HG03460 (cell line): ENCODE results near the gene PMVK.
A peak's percentile ranks its signal among the peaks of the same experiment; 100 is the strongest.
"Not testable (repeated sequence)": the region's sequence is repeated elsewhere in the genome, so short reads cannot be mapped to it uniquely, and the experiment has no call there.

Source experiments
- ATAC-seq: cut with Tn5 transposase; IDR thresholded peaks from one replicate; pipeline ENCODE4 v1.9.1; 2021; ENCODE audit not compliant: unreplicated experiment

The PMVK gene

DNA sequence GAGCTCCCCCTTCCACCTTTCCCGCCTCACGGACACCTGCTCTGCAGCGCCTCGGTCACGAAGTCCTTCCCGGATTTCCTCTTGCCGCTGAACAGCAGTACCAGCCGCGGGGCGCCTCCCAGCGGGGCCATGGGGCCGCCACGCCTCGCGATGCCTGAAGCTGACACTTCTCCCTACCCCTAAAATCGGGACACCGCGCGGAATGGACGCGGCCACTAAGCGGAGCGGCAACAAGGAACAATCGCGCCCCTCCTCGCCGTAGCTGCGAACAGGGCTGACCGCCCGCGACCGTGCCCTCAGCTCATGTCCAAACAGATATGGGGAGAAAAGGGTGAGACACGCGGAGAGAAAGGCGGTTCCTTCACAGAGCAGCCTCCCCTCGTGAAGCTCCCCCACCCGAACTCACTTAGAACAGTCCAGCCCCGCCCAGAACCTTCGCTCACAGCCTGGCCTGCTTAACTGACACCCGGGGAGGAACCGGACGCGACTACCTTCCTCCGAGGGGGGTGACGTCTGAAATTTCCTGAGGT lies at the start of gene PMVK:
Gene PMVK (minus strand): TSS at position 165 of the 530 bp plus-strand sequence. CDS start 34 bp downstream, at position 131.
- ATAC-seq: peak; percentile 72

DNA sequence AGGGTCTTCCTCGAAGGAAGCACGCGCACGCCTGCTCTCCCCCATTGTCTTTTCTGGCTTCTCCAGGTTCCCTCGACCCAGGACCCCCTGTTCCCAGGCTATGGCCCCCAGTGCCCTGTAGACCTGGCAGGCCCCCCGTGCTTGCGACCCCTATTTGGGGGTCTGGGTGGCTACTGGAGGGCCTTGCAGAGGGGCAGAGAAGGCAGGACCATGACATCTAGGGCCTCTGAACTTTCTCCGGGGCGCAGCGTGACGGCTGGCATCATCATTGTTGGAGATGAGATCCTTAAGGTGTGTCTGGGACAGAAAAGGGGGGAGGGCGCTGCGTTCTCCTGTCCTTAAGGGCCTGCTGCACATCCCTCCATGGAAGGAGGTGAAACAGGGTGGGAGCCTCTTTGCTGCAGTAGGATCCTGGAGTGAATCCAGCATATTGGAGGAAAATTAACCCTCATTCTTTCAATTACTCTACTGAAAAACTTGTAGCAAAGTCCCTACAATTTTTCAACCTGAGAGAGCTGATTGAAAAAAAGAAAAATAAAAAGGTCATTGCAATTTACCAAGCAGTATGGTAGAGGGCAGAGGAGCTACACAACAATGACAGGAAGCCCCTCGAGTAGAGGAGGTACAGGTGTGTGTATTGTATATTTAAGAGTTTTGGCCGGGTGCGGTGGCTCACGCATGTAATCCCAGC lies 47.4 kb upstream of the PMVK start:
- ATAC-seq: no peak

DNA sequence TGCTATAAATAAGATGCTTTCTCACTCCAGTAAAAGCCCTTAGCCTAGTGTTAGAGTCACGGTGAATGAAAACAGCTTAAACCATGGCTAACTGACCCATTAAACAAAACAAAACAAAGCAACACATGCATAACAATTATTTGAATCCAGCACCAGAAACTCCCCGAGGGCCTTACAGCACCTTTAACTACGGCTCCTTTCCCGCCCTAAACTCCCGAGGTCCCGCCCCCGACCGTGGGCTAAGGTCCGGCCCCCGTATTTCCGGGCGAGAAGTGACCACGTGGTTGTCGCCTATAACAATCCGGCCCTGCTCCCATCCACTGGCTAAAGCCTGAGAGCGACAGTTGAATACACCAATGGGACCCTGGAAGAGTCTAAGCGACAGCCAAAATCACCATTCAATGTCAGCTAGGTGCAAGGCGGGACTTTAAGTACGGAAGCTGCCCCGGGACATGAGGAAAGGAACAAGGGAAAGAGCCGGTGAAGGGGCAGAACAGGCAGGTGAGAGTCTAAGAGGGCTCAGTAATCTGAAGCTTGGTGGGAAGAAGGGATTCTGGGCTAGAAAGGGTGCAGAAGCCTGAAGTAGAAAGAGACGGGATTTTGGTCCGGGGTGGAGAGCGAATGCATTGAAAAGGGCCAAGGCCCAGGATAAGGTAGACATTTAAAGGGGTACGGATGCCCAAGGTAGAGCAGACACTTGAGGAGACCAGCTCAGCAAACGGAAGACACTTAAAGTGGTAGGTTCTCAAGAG lies 46.6 kb upstream of the PMVK start, which contains the start of gene FLAD1:
Gene FLAD1 (plus strand): TSS at position 448 of the 752 bp plus-strand sequence. CDS start 351 bp downstream, outside the sequence.
- ATAC-seq: peak; percentile 99

DNA sequence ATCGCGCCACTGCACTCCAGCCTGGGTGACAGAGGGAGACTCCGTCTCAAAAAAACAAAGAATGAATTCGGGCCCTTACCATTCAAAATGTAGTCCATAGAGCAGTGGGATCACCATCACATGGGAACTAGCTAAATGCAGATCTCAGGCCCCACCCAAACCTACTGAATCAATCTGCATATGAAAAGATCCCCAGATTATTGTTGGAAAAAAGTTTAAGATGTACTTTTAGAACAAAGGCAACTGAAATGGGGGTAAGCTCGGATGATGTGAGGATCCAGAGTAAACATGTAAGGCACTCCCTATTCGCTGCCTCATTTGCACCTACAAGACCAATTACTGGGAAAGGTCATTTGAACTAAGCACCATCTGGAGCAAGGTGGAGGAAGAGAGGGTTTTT lies 45.8 kb upstream of the PMVK start:
- ATAC-seq: no peak

DNA sequence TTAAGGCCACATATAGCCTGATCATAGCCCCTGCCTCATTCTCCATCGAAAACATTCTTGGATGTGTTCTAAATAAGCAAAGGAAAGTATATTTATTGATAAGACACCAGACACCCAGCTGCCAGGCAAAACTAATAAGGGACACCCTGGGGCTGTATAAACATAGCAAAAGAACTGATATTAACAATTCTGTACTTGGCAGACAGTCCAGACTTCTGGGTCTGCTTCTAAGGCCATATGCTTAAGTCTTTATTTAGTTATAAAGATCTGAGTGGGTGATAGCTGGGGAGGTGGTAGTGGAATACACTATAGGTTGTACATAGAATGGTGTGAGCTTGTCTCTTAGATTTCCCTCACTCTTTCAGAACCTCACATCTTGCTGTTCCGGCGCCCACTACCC lies 41.8 kb upstream of the PMVK start:
- no peak for ATAC-seq

DNA sequence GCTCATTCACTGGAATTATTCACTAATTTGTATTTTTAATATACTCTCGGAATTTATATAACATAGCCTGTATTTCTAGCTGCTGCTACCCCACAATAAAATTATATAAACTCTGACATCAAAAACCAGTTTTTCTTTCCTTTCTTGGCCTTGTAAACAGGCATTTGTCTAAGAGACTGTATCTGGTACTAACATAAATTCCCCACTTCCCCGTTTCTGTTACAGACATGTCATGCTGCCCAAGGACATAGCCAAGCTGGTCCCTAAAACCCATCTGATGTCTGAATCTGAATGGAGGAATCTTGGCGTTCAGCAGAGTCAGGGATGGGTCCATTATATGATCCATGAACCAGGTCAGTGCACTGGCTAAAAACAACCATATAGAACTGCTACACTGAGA lies 41.2 kb upstream of the PMVK start:
- not testable (repeated sequence) for ATAC-seq

DNA sequence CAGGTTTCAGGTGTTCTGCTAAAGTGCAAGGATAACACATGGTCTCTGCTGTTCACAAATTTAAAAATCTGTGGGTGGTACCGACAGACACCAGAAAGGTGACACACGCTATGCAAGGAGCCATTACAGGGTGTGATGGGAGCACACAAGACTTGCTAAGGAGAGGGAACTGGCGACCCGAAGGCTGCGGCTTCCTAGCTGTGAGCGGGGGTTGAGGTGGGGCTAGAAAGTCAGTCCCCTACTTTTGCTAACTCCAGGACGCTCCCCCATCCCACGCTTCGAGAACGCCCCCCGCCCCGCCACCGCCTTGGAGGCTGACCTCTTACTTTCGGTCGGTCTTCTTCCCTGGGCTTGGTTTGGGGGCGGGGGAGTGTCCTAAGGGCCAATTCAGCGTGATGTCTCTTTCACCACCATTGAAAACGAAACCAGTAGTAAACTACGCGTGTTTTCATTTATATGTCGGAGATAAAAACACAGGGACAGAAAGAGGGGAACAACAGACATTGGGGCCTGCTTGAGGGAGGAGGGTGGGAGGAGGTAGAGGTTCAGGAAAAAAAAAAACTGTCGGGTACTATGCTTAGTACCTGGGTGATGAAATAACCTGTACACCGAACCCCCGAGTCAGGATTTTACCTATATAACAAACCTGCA lies 39.0 kb upstream of the PMVK start:
- ATAC-seq: no peak

DNA sequence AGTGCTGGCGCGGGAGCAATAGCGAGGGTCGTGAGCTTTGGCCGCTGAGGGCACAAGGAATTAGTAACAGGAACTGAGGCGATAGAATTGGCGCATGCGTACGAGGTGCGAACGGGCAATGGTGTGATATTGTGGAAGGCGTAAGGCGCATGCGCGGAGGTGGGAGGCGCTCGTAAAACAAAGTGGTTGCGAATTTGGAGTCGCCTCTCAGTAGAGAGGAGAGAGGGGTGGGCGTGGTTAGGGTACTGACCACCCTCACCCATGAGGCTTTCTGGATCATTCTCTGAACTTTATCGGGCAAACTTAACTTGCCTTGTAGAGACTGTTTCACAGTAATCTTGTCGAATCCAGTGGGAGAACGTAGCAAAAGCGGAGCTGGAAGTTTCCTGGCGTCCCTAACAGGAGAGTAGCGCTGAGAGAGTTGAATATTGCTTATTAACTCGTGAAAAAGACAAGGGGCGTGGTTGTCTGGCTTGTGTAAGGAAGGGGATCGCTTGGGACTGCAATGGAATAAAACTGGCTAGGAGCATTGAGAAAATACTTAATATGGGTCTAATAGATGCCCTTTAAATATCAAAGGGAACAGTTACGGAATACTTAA lies 38.4 kb upstream of the PMVK start:
- peak; percentile 55 for ATAC-seq

DNA sequence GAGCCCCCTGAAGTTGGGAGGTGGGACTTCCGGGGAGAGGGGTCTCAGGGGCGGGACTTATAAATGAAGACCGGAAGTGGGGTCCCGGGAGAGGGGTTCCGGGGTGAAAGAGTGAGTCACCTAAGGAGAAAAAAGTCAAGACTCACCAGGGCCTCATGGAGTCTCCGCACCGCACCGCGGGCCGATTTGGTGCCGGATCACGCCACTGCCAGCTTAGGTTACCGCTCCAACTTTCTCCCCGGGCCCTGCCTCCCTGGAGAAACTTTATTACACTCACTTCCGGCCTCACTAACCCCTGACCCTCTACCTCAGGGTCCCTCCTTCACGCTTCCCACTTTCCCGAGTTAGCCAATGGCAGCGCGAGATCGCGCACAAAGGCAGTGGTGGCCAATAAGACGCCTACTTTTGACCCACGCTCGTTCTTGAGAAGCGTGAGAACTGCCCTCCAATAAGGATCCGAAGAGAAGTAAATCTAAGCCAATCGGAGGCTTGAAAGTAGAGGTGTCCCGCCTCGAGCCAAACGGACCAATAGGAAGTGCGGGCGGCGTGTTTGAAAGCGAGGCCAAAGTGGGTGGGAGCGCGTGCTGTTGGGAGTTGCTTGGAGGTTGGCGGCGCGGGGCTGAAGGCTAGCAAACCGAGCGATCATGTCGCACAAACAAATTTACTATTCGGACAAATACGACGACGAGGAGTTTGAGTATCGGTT lies 37.7 kb upstream of the PMVK start, which contains the start of gene CKS1B:
Gene CKS1B (plus strand): TSS at position 580 of the 706 bp plus-strand sequence. CDS start 65 bp downstream, at position 645.
- ATAC-seq: peak; percentile 68

DNA sequence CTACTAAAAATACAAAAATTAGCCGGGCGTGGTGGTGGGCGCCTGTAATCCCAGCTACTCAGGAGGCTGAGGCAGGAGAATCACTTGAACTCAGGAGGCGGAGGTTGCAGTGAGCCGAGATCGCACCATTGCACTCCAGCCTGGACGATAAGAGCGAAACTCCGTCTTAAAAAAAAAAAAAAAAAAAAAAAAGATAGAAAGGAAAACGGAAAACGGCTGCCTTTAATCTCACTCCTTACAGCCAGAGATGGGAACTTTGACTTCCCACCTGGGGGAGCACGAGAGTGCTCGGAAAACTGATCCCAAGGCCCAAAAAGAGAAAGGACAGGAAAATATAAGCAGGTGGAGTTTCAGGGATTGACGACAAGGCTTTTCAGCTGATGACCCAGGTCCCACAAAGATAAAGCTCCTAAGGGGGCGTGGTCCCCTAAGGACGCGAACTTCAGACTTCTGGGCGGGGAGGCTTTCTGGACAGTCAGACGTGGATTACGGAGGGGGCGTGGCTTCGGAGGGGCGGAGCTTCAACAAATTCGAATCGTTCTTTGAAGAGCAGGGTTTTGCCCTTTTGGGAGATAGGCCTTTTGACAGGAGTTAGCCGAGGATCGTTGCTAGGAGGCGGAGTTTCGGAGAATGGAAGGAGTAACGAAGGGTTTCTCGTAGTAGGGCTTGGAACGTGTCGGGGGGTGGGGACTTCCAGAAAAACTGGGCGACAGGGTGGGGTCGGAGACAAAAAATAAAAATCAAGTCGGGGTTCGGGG lies 37.0 kb upstream of the PMVK start:
- no peak for ATAC-seq

DNA sequence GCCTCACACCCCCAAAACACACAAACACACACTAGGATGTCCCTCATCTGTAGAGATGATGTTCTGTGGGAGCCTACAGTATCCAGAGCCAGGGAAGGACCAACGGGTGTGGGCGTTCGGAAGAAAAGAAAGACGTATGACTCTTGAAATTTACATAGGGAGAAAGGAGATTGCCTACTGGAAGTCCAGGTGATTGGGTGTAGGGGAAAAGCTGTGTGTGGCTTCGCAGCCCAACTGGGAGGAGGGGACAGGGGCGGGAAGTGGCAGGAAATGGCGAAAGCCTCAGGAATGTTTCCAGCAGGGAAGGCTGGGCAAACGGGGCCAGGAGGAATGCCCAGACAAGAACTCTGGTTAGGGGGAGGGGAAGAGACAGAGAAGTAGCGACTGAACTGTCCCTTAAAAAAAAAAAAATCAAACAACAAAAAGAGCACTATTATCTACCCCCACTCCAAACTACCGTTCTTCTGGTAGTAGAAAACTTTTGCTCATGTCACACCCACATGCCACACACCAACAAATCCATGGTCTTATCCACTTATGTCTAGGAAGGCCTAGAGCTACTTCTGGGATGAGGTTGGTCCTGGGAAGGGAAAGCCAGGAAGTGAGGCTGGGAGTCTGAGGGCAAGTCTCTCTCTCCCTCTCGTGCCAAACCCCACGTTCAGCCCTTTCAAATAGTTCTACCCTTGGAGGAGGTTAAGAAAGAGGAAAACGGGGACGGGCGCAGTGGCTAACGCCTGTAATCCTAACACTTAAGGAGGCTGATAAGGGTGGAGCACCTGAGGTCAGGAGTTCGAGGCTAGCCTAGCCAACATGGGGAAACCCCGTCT lies 36.2 kb upstream of the PMVK start:
- ATAC-seq: no peak

DNA sequence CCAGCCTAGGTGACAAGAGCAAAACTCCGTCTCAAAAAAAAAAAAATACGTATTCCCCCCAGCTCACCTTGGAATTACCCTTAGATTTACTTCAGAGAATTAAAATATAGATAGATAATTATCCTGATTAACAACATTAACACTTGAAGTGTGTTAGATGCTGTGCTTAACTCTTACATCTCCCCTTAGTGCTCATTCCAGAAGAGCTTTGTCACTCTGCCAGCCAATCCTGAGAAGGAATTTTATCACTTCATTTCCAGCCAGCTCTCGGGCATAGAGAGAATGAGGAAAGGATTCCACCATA lies 35.6 kb upstream of the PMVK start:
- ATAC-seq: no peak

DNA sequence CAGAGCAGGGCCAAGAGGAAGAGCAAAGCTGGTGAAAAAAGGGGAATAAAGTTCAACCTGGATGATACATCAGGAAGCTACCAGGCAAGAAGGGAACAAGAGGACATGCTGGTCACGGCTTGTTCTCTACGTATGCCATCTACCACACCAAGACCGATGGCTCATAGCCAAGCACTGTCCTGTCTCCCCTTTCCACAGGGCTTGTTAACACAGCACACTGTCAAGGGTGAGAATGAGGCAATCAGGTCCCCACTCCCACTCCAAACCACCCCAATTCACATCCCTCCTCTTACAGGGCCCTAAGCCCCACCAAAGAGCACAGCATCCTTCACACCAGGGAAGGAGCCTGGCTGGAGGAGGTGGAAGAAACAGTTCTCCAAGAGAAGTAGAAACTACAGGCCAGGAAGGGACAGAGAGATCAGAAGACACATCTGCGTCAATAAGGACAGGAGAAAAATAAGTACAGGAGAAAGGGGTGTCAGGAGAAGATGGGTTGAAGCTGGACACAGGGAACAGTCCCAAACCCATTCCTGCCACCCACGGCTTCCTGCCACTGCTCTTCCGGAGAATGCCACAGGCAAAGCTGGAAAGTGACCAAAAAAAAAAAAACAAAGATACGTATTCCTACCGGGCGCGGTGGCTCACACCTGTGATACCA lies 35.0 kb upstream of the PMVK start:
- no peak for ATAC-seq

DNA sequence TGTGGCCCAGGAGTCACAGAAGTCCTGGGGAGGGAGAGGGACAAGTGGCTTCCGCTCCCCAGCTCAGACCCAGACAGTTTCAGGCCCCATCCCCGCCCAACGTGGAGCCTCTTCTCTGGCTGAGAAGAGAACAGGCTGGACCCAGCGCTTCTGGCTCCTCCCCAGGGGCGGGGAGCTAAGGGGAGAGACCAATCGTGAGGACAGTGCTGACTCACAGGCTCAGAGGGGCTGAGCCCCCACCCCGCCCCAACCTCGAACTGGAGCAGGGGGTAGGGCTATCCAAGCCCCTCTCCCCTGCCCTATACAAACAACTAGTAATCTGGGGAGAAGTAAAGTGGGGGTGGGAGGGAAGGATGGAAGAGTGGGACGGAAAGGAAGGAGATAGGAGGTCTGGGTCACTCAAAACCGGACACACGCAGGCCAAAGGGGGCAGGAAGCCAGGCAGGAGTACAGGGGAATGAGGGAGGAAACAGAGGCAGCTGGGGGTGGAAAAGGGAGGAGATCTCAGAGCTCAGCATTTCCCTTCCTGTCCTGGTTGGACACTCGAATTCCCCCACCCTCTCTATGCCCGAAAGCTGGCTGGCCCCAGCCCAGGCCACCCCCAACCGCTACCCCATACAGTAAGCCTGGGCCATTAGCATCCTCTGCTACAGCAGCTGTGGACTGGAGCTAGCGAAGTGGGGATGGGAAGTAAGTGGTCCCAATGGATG lies 34.3 kb upstream of the PMVK start, which contains the start of gene SHC1:
Gene SHC1 (minus strand): TSS at position 117 of the 710 bp plus-strand sequence. CDS start 221 bp downstream, outside the sequence.
- no peak for ATAC-seq

DNA sequence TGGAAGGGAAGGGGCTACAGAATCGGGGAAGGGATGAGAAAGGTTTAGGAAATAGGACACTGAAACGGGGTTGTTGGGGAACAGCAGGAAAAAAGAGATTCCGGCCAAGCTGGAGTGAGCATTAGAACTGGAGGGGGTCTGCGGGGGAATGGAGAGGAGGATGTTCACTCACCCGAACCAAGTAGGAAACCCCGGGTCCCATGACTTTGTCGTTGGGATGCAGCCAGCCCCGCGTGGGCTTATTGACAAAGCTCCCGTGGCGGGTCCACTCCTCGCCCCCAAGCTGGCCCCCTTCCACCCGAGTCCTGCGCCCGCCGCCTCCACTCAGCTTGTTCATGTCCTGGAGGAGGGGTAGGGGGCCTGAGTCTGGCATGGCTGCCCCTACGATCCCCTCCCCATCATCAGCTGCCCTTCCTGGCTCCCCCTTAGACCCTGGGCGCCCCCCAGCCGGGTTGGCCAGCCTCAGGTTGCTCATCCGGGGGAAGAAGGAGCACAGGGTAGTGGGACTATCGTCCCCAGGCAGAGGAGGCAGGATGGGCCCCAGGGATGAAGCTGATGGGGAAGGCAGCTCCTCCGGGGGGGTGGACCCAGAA lies 33.4 kb upstream of the PMVK start:
- no peak for ATAC-seq

DNA sequence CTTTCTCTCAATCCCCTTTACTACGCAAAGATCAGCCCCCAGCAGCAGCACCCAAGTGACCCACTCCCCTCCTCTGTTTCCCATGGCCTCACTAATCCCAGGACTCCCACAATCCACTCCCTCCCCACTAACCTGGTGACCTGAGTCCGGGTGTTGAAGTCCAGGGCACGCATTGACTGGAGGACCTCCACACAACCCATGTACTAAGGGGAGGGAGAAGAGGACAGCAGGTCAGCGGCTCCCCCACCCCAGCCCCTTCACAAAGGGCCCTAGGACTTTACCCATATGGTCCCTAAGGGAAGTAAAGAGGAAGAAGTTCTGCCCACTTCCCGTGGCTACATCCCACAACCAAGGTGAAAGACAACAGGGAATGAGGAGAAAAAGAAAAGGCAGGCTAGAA lies 32.7 kb upstream of the PMVK start:
- ATAC-seq: no peak

DNA sequence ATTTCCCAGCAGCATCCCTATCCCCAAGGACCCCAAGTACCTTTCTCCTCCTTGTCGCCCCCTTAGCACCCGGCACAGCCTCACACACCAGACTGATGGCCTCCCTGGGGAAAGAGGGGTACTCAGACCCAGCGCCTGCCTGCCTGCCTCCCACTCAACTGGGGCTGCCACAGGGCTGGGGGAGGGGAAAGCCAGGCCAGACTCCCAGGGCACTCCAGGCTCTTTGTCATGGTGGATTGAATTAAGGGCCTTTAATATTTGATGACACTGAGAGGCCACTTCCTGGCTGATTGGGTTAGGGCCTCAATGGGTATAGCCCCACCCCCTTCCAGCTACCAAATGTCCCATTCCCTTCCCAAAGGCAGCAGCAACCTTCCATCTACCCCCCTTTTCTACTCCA lies 32.2 kb upstream of the PMVK start:
- no peak for ATAC-seq
